Activated CD4-positive, alpha-beta T cell treated with anti-CD3 and anti-CD28 coated beads, Interleukin-2, amount 50 U/mL, for 1 hour (primary cell): ENCODE results near the gene PTPRG.
"Not testable (repeated sequence)": the region's sequence is repeated elsewhere in the genome, so short reads cannot be mapped to it uniquely, and the experiment has no call there.

Source experiments
- DNase-seq: peaks from one replicate; pipeline ENCODE4 v3.0.0-alpha.2; 2020

Gene PTPRG

GRCh38 chr3:61561374-61562041, at the start of gene PTPRG:
Gene PTPRG, plus strand, starts transcription at chr3:61561571. Its CDS starts 717 bp downstream, at chr3:61562288.
- DNase-seq: no peak

GRCh38 chr3:61518590-61518989, 42.8 kb upstream of the PTPRG start:
- DNase-seq: no peak

- no peak for DNase-seq
Observed at GRCh38 chr3:61520966-61521628, 40.3 kb upstream of the PTPRG start.

GRCh38 chr3:61522060-61522459, 39.3 kb upstream of the PTPRG start:
- no peak for DNase-seq

GRCh38 chr3:61522626-61523025, 38.7 kb upstream of the PTPRG start:
- DNase-seq: no peak

GRCh38 chr3:61524933-61525332, 36.4 kb upstream of the PTPRG start:
- DNase-seq: no peak

GRCh38 chr3:61526308-61526707, 35.1 kb upstream of the PTPRG start:
- no peak for DNase-seq

GRCh38 chr3:61527011-61527410, 34.4 kb upstream of the PTPRG start:
- DNase-seq: no peak

- no peak for DNase-seq
Observed at GRCh38 chr3:61530355-61530754, 31.0 kb upstream of the PTPRG start.

GRCh38 chr3:61531528-61531927, 29.8 kb upstream of the PTPRG start:
- DNase-seq: no peak

- no peak for DNase-seq
Observed at GRCh38 chr3:61532739-61533500, 28.5 kb upstream of the PTPRG start.

- no peak for DNase-seq
Observed at GRCh38 chr3:61535826-61536225, 25.5 kb upstream of the PTPRG start.

- DNase-seq: no peak
Observed at GRCh38 chr3:61537366-61537765, 24.0 kb upstream of the PTPRG start.

- no peak for DNase-seq
Observed at GRCh38 chr3:61538486-61538885, 22.9 kb upstream of the PTPRG start.

- DNase-seq: no peak
Observed at GRCh38 chr3:61541694-61542093, 19.7 kb upstream of the PTPRG start.

- DNase-seq: no peak
Observed at GRCh38 chr3:61545716-61546115, 15.7 kb upstream of the PTPRG start.

- DNase-seq: no peak
Observed at GRCh38 chr3:61547625-61548024, 13.7 kb upstream of the PTPRG start.

GRCh38 chr3:61552704-61553103, 8.7 kb upstream of the PTPRG start:
- not testable (repeated sequence) for DNase-seq

- no peak for DNase-seq
Observed at GRCh38 chr3:61559136-61559731, 2.1 kb upstream of the PTPRG start.

- no peak for DNase-seq
Observed at GRCh38 chr3:61560517-61561373, 626 bp upstream of the PTPRG start.

- no peak for DNase-seq
Observed at GRCh38 chr3:61562042-61562720, 810 bp downstream of the PTPRG start.

- DNase-seq: no peak
Observed at GRCh38 chr3:61562721-61563312, 1.4 kb downstream of the PTPRG start.
